ENCODE results near the gene ADCY9. TPM values are rescaled to one million over a fixed set of nuclear protein-coding genes. Genes with fewer than 3 reads are reported as not detected.

ADCY9 gene
- polyA plus RNA-seq, 6 donors from 2014 or later = 0.08 to 0.91 (median 0.19) TPM

- ATAC-seq (ENCODE audit: low read depth in 2 of 2) (no peak), DNase-seq (no peak)
- peaks cover 5 to 53% (median 40%) of the 10 kb centered on the region in 7 donors for H3K9me3 Mint-ChIP-seq
- peaks cover 0 to 9% (median 4%) of the 10 kb centered on the region in 3 donors for H3K4me1 Mint-ChIP-seq
- H3K36me3 Mint-ChIP-seq = peaks cover 0 to 23% of the 10 kb centered on the region in 2 donors
- H3K27ac Mint-ChIP-seq = no peak overlapping the region
- H3K27me3 Mint-ChIP-seq = no peaks in the 10 kb centered on the region
- H3K4me3 Mint-ChIP-seq = no peak overlapping the region
Observed at GRCh38 chr16:4062212-4062802, 53.9 kb downstream of the ADCY9 start.

- Mint-ChIP-seq H3K4me3 (no peak overlapping the region), H3K4me1 (peaks cover 0 to 9% (median 4%) of the 10 kb centered on the region in 3 donors), H3K9me3 (peaks cover 5 to 53% (median 40%) of the 10 kb centered on the region in 7 donors), H3K27ac (no peak overlapping the region), H3K36me3 (peaks cover 0 to 23% of the 10 kb centered on the region in 2 donors), H3K27me3 (no peaks in the 10 kb centered on the region)
- ATAC-seq (ENCODE audit: low read depth in 2 of 2) (no peak), DNase-seq (no peak)
Observed at GRCh38 chr16:4060823-4061222, 55.4 kb downstream of the ADCY9 start.

GRCh38 chr16:4060009-4060408 is 56.2 kb downstream of the ADCY9 start:
- Mint-ChIP-seq H3K4me1 (peaks cover 0 to 6% (median under 1%) of the 10 kb centered on the region in 3 donors), H3K9me3 (peaks cover 5 to 53% (median 40%) of the 10 kb centered on the region in 7 donors)
- no peak for DNase-seq

GRCh38 chr16:4058386-4058785 is 57.9 kb downstream of the ADCY9 start:
- Mint-ChIP-seq H3K27ac (no peak overlapping the region), H3K9me3 (peaks cover 5 to 47% (median 37%) of the 10 kb centered on the region in 7 donors), H3K36me3 (peaks cover 0 to 22% of the 10 kb centered on the region in 2 donors), H3K4me3 (no peak overlapping the region), H3K27me3 (peaks cover 0 to 5% (median 0%) of the 10 kb centered on the region in 3 donors), H3K4me1 (peaks cover 3 to 6% (median 4%) of the 10 kb centered on the region in 3 donors)
- no peak for DNase-seq
- no peak for ATAC-seq (ENCODE audit: low read depth in 2 of 2)

More at GRCh38 chr16:4060009-4060408, 56.2 kb downstream of the ADCY9 start:
- Mint-ChIP-seq H3K36me3 (peaks cover 0 to 23% of the 10 kb centered on the region in 2 donors), H3K27me3 (no peaks in the 10 kb centered on the region), H3K27ac (peak overlapping the region in 1 of 6 donors; percentile 84), H3K4me3 (peak overlapping the region in 1 of 8 donors; percentile 25)
- no peak for ATAC-seq (ENCODE audit: low read depth in 2 of 2)

- DNase-seq (no peak), ATAC-seq (ENCODE audit: low read depth in 2 of 2) (no peak)
- peaks cover 0 to 5% (median 0%) of the 10 kb centered on the region in 3 donors for H3K27me3 Mint-ChIP-seq
- H3K4me3 Mint-ChIP-seq = peak overlapping the region in 1 of 8 donors; percentile 80
- peaks cover 8 to 12% (median 9%) of the 10 kb centered on the region in 3 donors for H3K4me1 Mint-ChIP-seq
- peaks cover 0 to 14% of the 10 kb centered on the region in 2 donors for H3K36me3 Mint-ChIP-seq
- H3K9me3 Mint-ChIP-seq = peaks cover 5 to 38% (median 33%) of the 10 kb centered on the region in 7 donors
- H3K27ac Mint-ChIP-seq = no peak overlapping the region
Observed at GRCh38 chr16:4057439-4057877, 58.8 kb downstream of the ADCY9 start.

GRCh38 chr16:4056161-4057105 is 59.8 kb downstream of the ADCY9 start:
- peaks cover 0 to 5% (median 0%) of the 10 kb centered on the region in 3 donors for H3K27me3 Mint-ChIP-seq
- peaks cover 8 to 12% (median 9%) of the 10 kb centered on the region in 3 donors for H3K4me1 Mint-ChIP-seq
- peak overlapping the region in 1 of 6 donors; percentile 16 for H3K27ac Mint-ChIP-seq
- no peak overlapping the region for H3K4me3 Mint-ChIP-seq
- peaks cover 5 to 27% (median 24%) of the 10 kb centered on the region in 7 donors for H3K9me3 Mint-ChIP-seq
- peaks cover 0 to 9% of the 10 kb centered on the region in 2 donors for H3K36me3 Mint-ChIP-seq
- DNase-seq (no peak), ATAC-seq (ENCODE audit: low read depth in 2 of 2) (no peak)

- Mint-ChIP-seq H3K27ac (no peak overlapping the region), H3K4me1 (peaks cover 8 to 12% (median 9%) of the 10 kb centered on the region in 3 donors), H3K27me3 (peaks cover 0 to 5% (median 0%) of the 10 kb centered on the region in 3 donors), H3K9me3 (peaks cover under 1 to 21% (median 17%) of the 10 kb centered on the region in 7 donors), H3K4me3 (no peak overlapping the region), H3K36me3 (peaks cover 0 to 2% of the 10 kb centered on the region in 2 donors)
- DNase-seq (no peak), ATAC-seq (ENCODE audit: low read depth in 2 of 2) (no peak)
Observed at GRCh38 chr16:4055748-4056147, 60.5 kb downstream of the ADCY9 start.

- DNase-seq (no peak), ATAC-seq (ENCODE audit: low read depth in 2 of 2) (no peak)
- Mint-ChIP-seq H3K9me3 (peaks cover 0 to 2% (median 0%) of the 10 kb centered on the region in 7 donors), H3K27me3 (peaks cover 0 to 5% (median 0%) of the 10 kb centered on the region in 3 donors), H3K4me1 (peaks cover 3 to 12% (median 9%) of the 10 kb centered on the region in 3 donors), H3K4me3 (no peak overlapping the region), H3K36me3 (no peaks in the 10 kb centered on the region), H3K27ac (no peak overlapping the region)
Observed at GRCh38 chr16:4053301-4053845, 62.9 kb downstream of the ADCY9 start.

- Mint-ChIP-seq H3K27me3 (peaks cover 0 to 5% (median 0%) of the 10 kb centered on the region in 3 donors), H3K4me3 (no peak overlapping the region), H3K27ac (peak overlapping the region in 1 of 6 donors; percentile 1), H3K9me3 (no peaks in the 10 kb centered on the region), H3K4me1 (peaks cover 3 to 12% (median 9%) of the 10 kb centered on the region in 3 donors), H3K36me3 (no peaks in the 10 kb centered on the region)
- no peak for ATAC-seq (ENCODE audit: low read depth in 2 of 2)
- DNase-seq = no peak
Observed at GRCh38 chr16:4052801-4053293, 63.4 kb downstream of the ADCY9 start.

- peaks cover 3 to 12% (median 9%) of the 10 kb centered on the region in 3 donors for H3K4me1 Mint-ChIP-seq
- H3K27ac Mint-ChIP-seq = no peak overlapping the region
- DNase-seq = no peak
- no peaks in the 10 kb centered on the region for H3K36me3 Mint-ChIP-seq
- H3K27me3 Mint-ChIP-seq = peaks cover 0 to 5% (median 0%) of the 10 kb centered on the region in 3 donors
- no peaks in the 10 kb centered on the region for H3K9me3 Mint-ChIP-seq
- no peak overlapping the region for H3K4me3 Mint-ChIP-seq
- no peak for ATAC-seq (ENCODE audit: low read depth in 2 of 2)
Observed at GRCh38 chr16:4052096-4052495, 64.1 kb downstream of the ADCY9 start.

- Mint-ChIP-seq H3K27ac (peak overlapping the region in 1 of 6 donors; percentile 36), H3K4me1 (peaks cover 3 to 12% (median 9%) of the 10 kb centered on the region in 3 donors)
- ATAC-seq (ENCODE audit: low read depth in 2 of 2) = no peak
Observed at GRCh38 chr16:4051591-4051990, 64.7 kb downstream of the ADCY9 start.

GRCh38 chr16:4049031-4049430 is 67.2 kb downstream of the ADCY9 start:
- no peak overlapping the region for H3K27ac Mint-ChIP-seq
- no peak for DNase-seq
- H3K27me3 Mint-ChIP-seq = peaks cover 0 to 2% (median 0%) of the 10 kb centered on the region in 3 donors
- H3K4me3 Mint-ChIP-seq = no peak overlapping the region
- H3K4me1 Mint-ChIP-seq = peaks cover 3 to 12% (median 9%) of the 10 kb centered on the region in 3 donors
- no peak for ATAC-seq (ENCODE audit: low read depth in 2 of 2)
- no peaks in the 10 kb centered on the region for H3K36me3 Mint-ChIP-seq
- H3K9me3 Mint-ChIP-seq = no peaks in the 10 kb centered on the region

More at GRCh38 chr16:4051591-4051990, 64.7 kb downstream of the ADCY9 start:
- no peak for DNase-seq
- Mint-ChIP-seq H3K27me3 (peaks cover 0 to 5% (median 0%) of the 10 kb centered on the region in 3 donors), H3K36me3 (no peaks in the 10 kb centered on the region), H3K4me3 (no peak overlapping the region), H3K9me3 (no peaks in the 10 kb centered on the region)

GRCh38 chr16:4048481-4048880 is 67.8 kb downstream of the ADCY9 start:
- Mint-ChIP-seq H3K9me3 (no peaks in the 10 kb centered on the region), H3K4me1 (peaks cover 3 to 7% (median 7%) of the 10 kb centered on the region in 3 donors), H3K36me3 (no peaks in the 10 kb centered on the region), H3K27me3 (no peaks in the 10 kb centered on the region), H3K27ac (no peak overlapping the region), H3K4me3 (no peak overlapping the region)
- DNase-seq (no peak), ATAC-seq (ENCODE audit: low read depth in 2 of 2) (no peak)
